HL-60 (cell line): ENCODE results near the gene PBRM1.

Source experiments
- DNase-seq, 2 experiments: peaks; one replicate each; pipeline ENCODE4 v3.0.0-alpha.2; 2010 to 2020; ENCODE audit warnings: low read depth in 1 of 2, low spot score in 1 of 2
- H3K27ac ChIP-seq: fragments of 250-450 bp; sonication (Bioruptor Pico); replicated peaks from 2 replicates; pipeline ENCODE4 v1.5.1; 2020; ENCODE audit warnings: mild to moderate bottlenecking, moderate library complexity
- H3K27me3 ChIP-seq: fragments of 250-450 bp; sonication (Bioruptor Pico); 2 replicates; pipeline ENCODE4 v1.5.1; 2021; ENCODE audit warnings: mild to moderate bottlenecking, moderate library complexity; ENCODE audit not compliant: insufficient read depth, poor library complexity, severe bottlenecking
- H3K4me3 ChIP-seq: replicated peaks from 2 replicates; pipeline ENCODE4 v1.5.1; 2011; ENCODE audit warnings: mild to moderate bottlenecking, control low read depth, low read length; ENCODE audit not compliant: insufficient read depth
- GABPA ChIP-seq: IDR thresholded peaks from 2 replicates; pipeline ENCODE4 v1.6.1; 2012; ENCODE audit warnings: low read depth
- POLR2AphosphoS5 ChIP-seq: IDR thresholded peaks from 2 replicates; pipeline ENCODE4 v1.6.1; 2012; ENCODE audit warnings: low read depth
- SPI1 ChIP-seq: IDR thresholded peaks from 2 replicates; pipeline ENCODE4 v1.6.1; 2012; ENCODE audit warnings: low read depth, mild to moderate bottlenecking, borderline replicate concordance
- TF ChIP-seq, protein P1 (sequence below): IDR thresholded peaks from 2 replicates; pipeline ENCODE4 v1.6.1; 2012; ENCODE audit warnings: low read depth; ENCODE audit not compliant: insufficient replicate concordance
- TF ChIP-seq, protein P2 (sequence below): IDR thresholded peaks from one replicate; pipeline ENCODE4 v1.5.1; 2011; ENCODE audit warnings: low read length, control low read depth, inconsistent platforms; ENCODE audit not compliant: insufficient read depth

PBRM1 gene

DNA sequence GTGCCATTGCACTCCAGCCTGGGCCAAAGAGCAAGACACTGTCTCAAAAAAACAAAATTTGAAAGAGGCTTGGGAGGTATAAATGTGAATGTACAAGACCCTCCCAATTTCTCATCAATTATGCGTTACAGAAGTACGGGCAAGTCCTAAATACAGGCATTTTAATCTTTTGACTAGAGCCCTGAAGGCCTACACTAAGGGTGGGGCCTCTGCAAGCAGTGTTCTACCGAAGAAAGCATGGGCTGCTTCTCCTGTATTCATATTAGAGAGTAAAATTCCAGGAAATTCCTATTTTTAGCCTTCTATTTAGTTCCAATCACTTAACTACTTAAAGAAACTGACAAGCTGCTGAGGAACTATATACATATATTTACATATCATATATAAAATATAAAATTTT lies 25.7 kb downstream of the PBRM1 start:
- Histone ChIP-seq H3K4me3 (no peak overlapping the region), H3K27me3 (no peaks in the 10 kb centered on the region), H3K27ac (no peak overlapping the region)
- DNase-seq, result no peak
- TF ChIP-seq GABPA (no peak), SPI1 (no peak), POLR2AphosphoS5 (no peak)
- TF ChIP-seq, protein P1, sequence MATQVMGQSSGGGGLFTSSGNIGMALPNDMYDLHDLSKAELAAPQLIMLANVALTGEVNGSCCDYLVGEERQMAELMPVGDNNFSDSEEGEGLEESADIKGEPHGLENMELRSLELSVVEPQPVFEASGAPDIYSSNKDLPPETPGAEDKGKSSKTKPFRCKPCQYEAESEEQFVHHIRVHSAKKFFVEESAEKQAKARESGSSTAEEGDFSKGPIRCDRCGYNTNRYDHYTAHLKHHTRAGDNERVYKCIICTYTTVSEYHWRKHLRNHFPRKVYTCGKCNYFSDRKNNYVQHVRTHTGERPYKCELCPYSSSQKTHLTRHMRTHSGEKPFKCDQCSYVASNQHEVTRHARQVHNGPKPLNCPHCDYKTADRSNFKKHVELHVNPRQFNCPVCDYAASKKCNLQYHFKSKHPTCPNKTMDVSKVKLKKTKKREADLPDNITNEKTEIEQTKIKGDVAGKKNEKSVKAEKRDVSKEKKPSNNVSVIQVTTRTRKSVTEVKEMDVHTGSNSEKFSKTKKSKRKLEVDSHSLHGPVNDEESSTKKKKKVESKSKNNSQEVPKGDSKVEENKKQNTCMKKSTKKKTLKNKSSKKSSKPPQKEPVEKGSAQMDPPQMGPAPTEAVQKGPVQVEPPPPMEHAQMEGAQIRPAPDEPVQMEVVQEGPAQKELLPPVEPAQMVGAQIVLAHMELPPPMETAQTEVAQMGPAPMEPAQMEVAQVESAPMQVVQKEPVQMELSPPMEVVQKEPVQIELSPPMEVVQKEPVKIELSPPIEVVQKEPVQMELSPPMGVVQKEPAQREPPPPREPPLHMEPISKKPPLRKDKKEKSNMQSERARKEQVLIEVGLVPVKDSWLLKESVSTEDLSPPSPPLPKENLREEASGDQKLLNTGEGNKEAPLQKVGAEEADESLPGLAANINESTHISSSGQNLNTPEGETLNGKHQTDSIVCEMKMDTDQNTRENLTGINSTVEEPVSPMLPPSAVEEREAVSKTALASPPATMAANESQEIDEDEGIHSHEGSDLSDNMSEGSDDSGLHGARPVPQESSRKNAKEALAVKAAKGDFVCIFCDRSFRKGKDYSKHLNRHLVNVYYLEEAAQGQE, result no peak
- TF ChIP-seq, protein P2, sequence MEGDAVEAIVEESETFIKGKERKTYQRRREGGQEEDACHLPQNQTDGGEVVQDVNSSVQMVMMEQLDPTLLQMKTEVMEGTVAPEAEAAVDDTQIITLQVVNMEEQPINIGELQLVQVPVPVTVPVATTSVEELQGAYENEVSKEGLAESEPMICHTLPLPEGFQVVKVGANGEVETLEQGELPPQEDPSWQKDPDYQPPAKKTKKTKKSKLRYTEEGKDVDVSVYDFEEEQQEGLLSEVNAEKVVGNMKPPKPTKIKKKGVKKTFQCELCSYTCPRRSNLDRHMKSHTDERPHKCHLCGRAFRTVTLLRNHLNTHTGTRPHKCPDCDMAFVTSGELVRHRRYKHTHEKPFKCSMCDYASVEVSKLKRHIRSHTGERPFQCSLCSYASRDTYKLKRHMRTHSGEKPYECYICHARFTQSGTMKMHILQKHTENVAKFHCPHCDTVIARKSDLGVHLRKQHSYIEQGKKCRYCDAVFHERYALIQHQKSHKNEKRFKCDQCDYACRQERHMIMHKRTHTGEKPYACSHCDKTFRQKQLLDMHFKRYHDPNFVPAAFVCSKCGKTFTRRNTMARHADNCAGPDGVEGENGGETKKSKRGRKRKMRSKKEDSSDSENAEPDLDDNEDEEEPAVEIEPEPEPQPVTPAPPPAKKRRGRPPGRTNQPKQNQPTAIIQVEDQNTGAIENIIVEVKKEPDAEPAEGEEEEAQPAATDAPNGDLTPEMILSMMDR, result no peak

DNA sequence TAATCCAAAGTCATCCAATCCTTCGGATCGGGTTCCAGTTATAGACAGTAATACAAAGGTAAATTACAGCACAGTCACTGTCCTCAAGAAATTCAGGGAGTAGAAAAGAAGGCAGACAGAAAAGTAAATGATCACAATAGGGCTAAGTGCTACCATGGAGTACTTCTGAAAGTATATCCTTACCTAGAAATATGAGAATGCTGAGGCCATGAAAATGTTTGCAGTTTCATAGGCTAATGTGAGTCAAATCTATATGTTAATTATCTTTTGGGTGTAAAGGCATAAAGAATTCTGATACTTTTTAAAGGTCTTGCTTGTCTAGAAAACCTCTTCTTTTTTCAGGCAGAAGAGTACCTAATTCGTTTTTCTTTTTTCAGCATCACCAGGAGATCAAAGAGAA lies 29.8 kb downstream of the PBRM1 start:
- Histone ChIP-seq H3K4me3 (no peak overlapping the region), H3K27ac (no peak overlapping the region), H3K27me3 (no peaks in the 10 kb centered on the region)
- TF ChIP-seq GABPA, result no peak
- TF ChIP-seq, protein P2, result no peak
- no peak for TF ChIP-seq SPI1
- no peak for TF ChIP-seq POLR2AphosphoS5
- TF ChIP-seq, protein P1, result no peak
- DNase-seq, result no peak

DNA sequence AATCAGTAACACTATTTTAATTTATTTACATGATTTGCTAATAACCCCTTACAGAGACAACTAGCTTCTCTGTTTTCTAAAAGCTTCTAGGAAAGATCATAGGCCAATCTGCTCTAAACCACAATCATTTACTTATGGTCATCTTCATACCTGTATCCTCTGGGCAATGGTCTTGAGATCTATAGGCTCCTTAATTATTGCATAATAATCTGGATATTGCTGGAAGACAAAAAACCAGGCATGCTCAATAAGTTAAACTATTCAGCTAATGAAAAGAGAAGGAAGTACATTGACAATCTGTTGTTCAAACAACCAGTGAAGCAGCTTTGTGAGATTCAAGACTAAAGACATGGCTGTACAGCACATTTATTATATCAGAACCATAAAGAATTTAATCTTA lies 34.1 kb downstream of the PBRM1 start:
- TF ChIP-seq, protein P1, result no peak
- TF ChIP-seq, protein P2, result no peak
- TF ChIP-seq GABPA (no peak), SPI1 (no peak), POLR2AphosphoS5 (no peak)
- no peak overlapping the region for H3K27ac ChIP-seq
- H3K4me3 ChIP-seq, result no peak overlapping the region
- DNase-seq, result no peak
- H3K27me3 ChIP-seq, result no peaks in the 10 kb centered on the region
